GM12878 (cell line): ENCODE results near the gene CLEC4M.

Experiments used
- CEBPZ ChIP-seq: fragments of 150-350 bp; IDR thresholded peaks from 2 replicates; pipeline ENCODE4 v1.6.1; 2016; ENCODE audit warnings: low read depth, low read length
- LARP7 ChIP-seq: fragments of 450-650 bp; IDR thresholded peaks from 2 replicates; pipeline ENCODE4 v1.6.1; 2017; ENCODE audit warnings: mild to moderate bottlenecking
- POLR2AphosphoS5 ChIP-seq: IDR thresholded peaks from 2 replicates; pipeline ENCODE4 v1.6.1; 2011; ENCODE audit warnings: mild to moderate bottlenecking, low read length, inconsistent platforms
- RAD51 ChIP-seq: fragments of 450-650 bp; IDR thresholded peaks from 2 replicates; pipeline ENCODE4 v1.6.1; 2016; ENCODE audit warnings: moderate library complexity, mild to moderate bottlenecking, inconsistent platforms
- TF ChIP-seq, protein P1 (sequence below): IDR thresholded peaks from 2 replicates; pipeline ENCODE4 v1.6.1; 2011; ENCODE audit warnings: borderline replicate concordance, low read depth, mild to moderate bottlenecking, moderate library complexity, mixed read lengths, low read length; ENCODE audit not compliant: insufficient read depth; ENCODE audit errors: extremely low read length

GRCh38 chr19:7781157-7781556 is 18.1 kb downstream of the CLEC4M start:
- TF ChIP-seq POLR2AphosphoS5 (no peak), CEBPZ (no peak), LARP7 (no peak), RAD51 (no peak)
- TF ChIP-seq, protein P1, sequence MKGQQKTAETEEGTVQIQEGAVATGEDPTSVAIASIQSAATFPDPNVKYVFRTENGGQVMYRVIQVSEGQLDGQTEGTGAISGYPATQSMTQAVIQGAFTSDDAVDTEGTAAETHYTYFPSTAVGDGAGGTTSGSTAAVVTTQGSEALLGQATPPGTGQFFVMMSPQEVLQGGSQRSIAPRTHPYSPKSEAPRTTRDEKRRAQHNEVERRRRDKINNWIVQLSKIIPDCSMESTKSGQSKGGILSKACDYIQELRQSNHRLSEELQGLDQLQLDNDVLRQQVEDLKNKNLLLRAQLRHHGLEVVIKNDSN = no peak
